T-helper 2 cell treated with Interferon-gamma antibody and Interleukin-4, amounts not matched to agents 5 μg/mL and 100 μg/mL, for 36 hours (primary cell): Measurements from ENCODE around the gene TNRC6B.

Experiments
- DNase-seq: peaks from one replicate; pipeline ENCODE4 v3.0.0; 2021; ENCODE audit warnings: low spot score
- H3K27ac Mint-ChIP-seq: one replicate; pipeline ENCODE4 v1.8.0; 2021; ENCODE audit warnings: mild to moderate bottlenecking, mixed read lengths
- H3K27me3 Mint-ChIP-seq: one replicate; pipeline ENCODE4 v1.8.0; 2021; ENCODE audit warnings: low read depth, mixed read lengths
- H3K36me3 Mint-ChIP-seq: one replicate; pipeline ENCODE4 v1.8.0; 2021; ENCODE audit warnings: low read depth, mixed read lengths
- H3K4me1 Mint-ChIP-seq: one replicate; pipeline ENCODE4 v1.8.0; 2021; ENCODE audit warnings: low read depth, mixed read lengths
- H3K4me3 Mint-ChIP-seq: one replicate; pipeline ENCODE4 v1.8.0; 2022; ENCODE audit warnings: mild to moderate bottlenecking, moderate library complexity, mixed read lengths
- H3K9me3 Mint-ChIP-seq: one replicate; pipeline ENCODE4 v1.8.0; 2021; ENCODE audit warnings: mixed read lengths

TNRC6B gene

GRCh38 chr22:40276996-40277823 lies 99.5 kb downstream of the TNRC6B start:
- Mint-ChIP-seq H3K27ac (peak overlapping the region; percentile 34), H3K9me3 (no peaks in the 10 kb centered on the region), H3K4me1 (peaks cover 17% of the 10 kb centered on the region), H3K4me3 (peak overlapping the region; percentile 8), H3K27me3 (no peaks in the 10 kb centered on the region), H3K36me3 (peaks cover 57% of the 10 kb centered on the region)
- DNase-seq, result no peak

GRCh38 chr22:40279017-40279416 lies 101.3 kb downstream of the TNRC6B start:
- peaks cover 20% of the 10 kb centered on the region for H3K4me1 Mint-ChIP-seq
- DNase-seq, result no peak
- H3K4me3 Mint-ChIP-seq, result no peak overlapping the region
- peaks cover 50% of the 10 kb centered on the region for H3K36me3 Mint-ChIP-seq
- no peaks in the 10 kb centered on the region for H3K27me3 Mint-ChIP-seq
- no peaks in the 10 kb centered on the region for H3K9me3 Mint-ChIP-seq
- peak overlapping the region; percentile 28 for H3K27ac Mint-ChIP-seq

- Mint-ChIP-seq H3K27ac (no peak overlapping the region), H3K9me3 (no peaks in the 10 kb centered on the region), H3K4me3 (no peak overlapping the region), H3K36me3 (peaks cover 57% of the 10 kb centered on the region), H3K27me3 (no peaks in the 10 kb centered on the region), H3K4me1 (peaks cover 29% of the 10 kb centered on the region)
- no peak for DNase-seq
Observed at GRCh38 chr22:40281717-40282116, 104.0 kb downstream of the TNRC6B start.

GRCh38 chr22:40285513-40285912 lies 107.8 kb downstream of the TNRC6B start:
- Mint-ChIP-seq H3K27ac (peak overlapping the region; percentile 34), H3K4me3 (no peak overlapping the region), H3K27me3 (no peaks in the 10 kb centered on the region), H3K36me3 (peaks cover 52% of the 10 kb centered on the region), H3K4me1 (peaks cover 45% of the 10 kb centered on the region), H3K9me3 (no peaks in the 10 kb centered on the region)
- DNase-seq, result peak; percentile 42

- no peaks in the 10 kb centered on the region for H3K27me3 Mint-ChIP-seq
- peaks cover 55% of the 10 kb centered on the region for H3K36me3 Mint-ChIP-seq
- peak overlapping the region; percentile 91 for H3K27ac Mint-ChIP-seq
- peak; percentile 60 for DNase-seq
- H3K9me3 Mint-ChIP-seq, result no peaks in the 10 kb centered on the region
- peaks cover 48% of the 10 kb centered on the region for H3K4me1 Mint-ChIP-seq
- peak overlapping the region; percentile 63 for H3K4me3 Mint-ChIP-seq
Observed at GRCh38 chr22:40289991-40290459, 112.3 kb downstream of the TNRC6B start.

- Mint-ChIP-seq H3K36me3 (peaks cover 55% of the 10 kb centered on the region), H3K27me3 (no peaks in the 10 kb centered on the region), H3K4me1 (peaks cover 45% of the 10 kb centered on the region), H3K4me3 (peak overlapping the region; percentile 63), H3K9me3 (no peaks in the 10 kb centered on the region), H3K27ac (peak overlapping the region; percentile 91)
- no peak for DNase-seq
Observed at GRCh38 chr22:40290516-40290915, 112.8 kb downstream of the TNRC6B start.

GRCh38 chr22:40294696-40295095 lies 117.0 kb downstream of the TNRC6B start:
- Mint-ChIP-seq H3K27ac (peak overlapping the region; percentile 33), H3K9me3 (no peaks in the 10 kb centered on the region), H3K4me1 (peaks cover 25% of the 10 kb centered on the region), H3K27me3 (no peaks in the 10 kb centered on the region), H3K36me3 (peaks cover 49% of the 10 kb centered on the region), H3K4me3 (no peak overlapping the region)
- no peak for DNase-seq

GRCh38 chr22:40300316-40300715 lies 122.6 kb downstream of the TNRC6B start:
- DNase-seq, result no peak
- Mint-ChIP-seq H3K4me3 (no peak overlapping the region), H3K4me1 (peaks cover 20% of the 10 kb centered on the region), H3K36me3 (peaks cover 52% of the 10 kb centered on the region), H3K27ac (no peak overlapping the region), H3K27me3 (no peaks in the 10 kb centered on the region), H3K9me3 (no peaks in the 10 kb centered on the region)

- H3K27ac Mint-ChIP-seq, result no peak overlapping the region
Observed at GRCh38 chr22:40300884-40301672, 123.4 kb downstream of the TNRC6B start.

GRCh38 chr22:40302149-40302548 lies 124.4 kb downstream of the TNRC6B start:
- no peaks in the 10 kb centered on the region for H3K9me3 Mint-ChIP-seq
- peaks cover 20% of the 10 kb centered on the region for H3K4me1 Mint-ChIP-seq
- no peaks in the 10 kb centered on the region for H3K27me3 Mint-ChIP-seq
- no peak overlapping the region for H3K4me3 Mint-ChIP-seq
- H3K27ac Mint-ChIP-seq, result no peak overlapping the region
- peaks cover 42% of the 10 kb centered on the region for H3K36me3 Mint-ChIP-seq
- DNase-seq, result no peak

More at GRCh38 chr22:40300884-40301672, 123.4 kb downstream of the TNRC6B start:
- Mint-ChIP-seq H3K4me1 (peaks cover 20% of the 10 kb centered on the region), H3K4me3 (no peak overlapping the region), H3K9me3 (no peaks in the 10 kb centered on the region), H3K36me3 (peaks cover 49% of the 10 kb centered on the region), H3K27me3 (no peaks in the 10 kb centered on the region)
- DNase-seq, result peak; percentile 11

- Mint-ChIP-seq H3K27me3 (no peaks in the 10 kb centered on the region), H3K9me3 (no peaks in the 10 kb centered on the region), H3K4me1 (peaks cover 33% of the 10 kb centered on the region), H3K27ac (no peak overlapping the region), H3K4me3 (no peak overlapping the region), H3K36me3 (peaks cover 55% of the 10 kb centered on the region)
- DNase-seq, result no peak
Observed at GRCh38 chr22:40305625-40306024, 127.9 kb downstream of the TNRC6B start.

- Mint-ChIP-seq H3K4me3 (peak overlapping the region; percentile 19), H3K27me3 (no peaks in the 10 kb centered on the region), H3K9me3 (no peaks in the 10 kb centered on the region), H3K4me1 (peaks cover 22% of the 10 kb centered on the region), H3K36me3 (peaks cover 59% of the 10 kb centered on the region), H3K27ac (no peak overlapping the region)
- no peak for DNase-seq
Observed at GRCh38 chr22:40308999-40309573, 131.4 kb downstream of the TNRC6B start.

GRCh38 chr22:40309631-40310030 lies 131.9 kb downstream of the TNRC6B start:
- Mint-ChIP-seq H3K4me3 (no peak overlapping the region), H3K27me3 (no peaks in the 10 kb centered on the region), H3K4me1 (peaks cover 22% of the 10 kb centered on the region), H3K36me3 (peaks cover 62% of the 10 kb centered on the region), H3K9me3 (no peaks in the 10 kb centered on the region), H3K27ac (no peak overlapping the region)
- DNase-seq, result no peak
